CD4-positive, alpha-beta T cell treated with Interferon gamma for 1 hour (primary cell): ENCODE data around the gene FAM120A.

Source experiments
- DNase-seq: peaks from one replicate; pipeline ENCODE4 v3.0.0-alpha.2; 2020

Gene FAM120A

DNA sequence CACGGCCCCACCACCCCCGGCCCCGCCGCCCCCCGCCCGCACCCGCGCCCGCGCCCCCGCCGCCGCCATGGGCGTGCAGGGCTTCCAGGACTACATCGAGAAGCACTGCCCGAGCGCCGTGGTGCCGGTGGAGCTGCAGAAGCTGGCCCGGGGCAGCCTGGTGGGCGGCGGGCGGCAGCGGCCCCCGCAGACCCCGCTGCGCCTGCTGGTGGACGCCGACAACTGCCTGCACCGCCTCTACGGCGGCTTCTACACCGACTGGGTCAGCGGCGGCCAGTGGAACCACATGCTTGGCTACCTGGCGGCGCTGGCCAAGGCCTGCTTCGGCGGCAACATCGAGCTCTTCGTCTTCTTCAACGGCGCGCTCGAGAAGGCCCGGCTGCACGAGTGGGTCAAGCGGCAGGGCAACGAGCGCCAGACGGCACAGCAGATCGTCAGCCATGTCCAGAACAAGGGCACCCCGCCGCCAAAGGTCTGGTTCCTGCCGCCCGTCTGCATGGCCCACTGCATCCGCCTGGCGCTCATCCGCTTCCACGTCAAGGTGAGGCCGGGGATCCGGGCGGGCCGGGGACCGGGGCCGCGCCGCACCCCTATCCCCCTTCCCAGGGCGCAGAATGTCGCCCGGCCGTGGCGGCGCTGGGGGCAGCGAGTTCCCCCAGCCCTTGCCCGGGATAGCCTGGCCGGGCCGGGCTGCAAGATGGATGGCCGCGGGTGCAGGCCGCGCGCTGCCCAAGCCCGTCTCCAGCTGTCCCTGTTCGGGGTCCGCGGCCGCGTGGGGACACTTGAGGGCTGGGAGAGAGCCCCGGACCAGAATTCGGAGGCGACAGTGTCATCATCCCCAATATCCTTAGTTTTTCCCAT, 594 bp downstream of the FAM120A start:
- peak; percentile 14 for DNase-seq

DNA sequence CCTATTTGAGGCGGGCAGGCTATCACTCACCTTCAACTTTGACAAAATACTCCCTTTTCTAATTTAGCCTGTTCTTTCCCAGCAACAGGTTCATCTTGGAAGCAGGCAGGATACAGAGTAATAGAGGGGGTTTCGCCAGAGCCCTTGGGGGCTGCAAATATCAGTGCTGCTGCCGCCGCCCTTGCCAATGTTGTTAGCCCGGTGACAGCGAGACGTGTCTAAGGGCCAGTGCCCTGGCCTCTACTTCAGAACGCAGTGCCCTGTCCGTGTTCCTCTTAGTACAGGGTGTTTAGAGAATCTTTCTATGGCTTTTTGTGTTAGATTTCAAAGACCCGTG, 1.2 kb downstream of the FAM120A start:
- DNase-seq, result no peak

DNA sequence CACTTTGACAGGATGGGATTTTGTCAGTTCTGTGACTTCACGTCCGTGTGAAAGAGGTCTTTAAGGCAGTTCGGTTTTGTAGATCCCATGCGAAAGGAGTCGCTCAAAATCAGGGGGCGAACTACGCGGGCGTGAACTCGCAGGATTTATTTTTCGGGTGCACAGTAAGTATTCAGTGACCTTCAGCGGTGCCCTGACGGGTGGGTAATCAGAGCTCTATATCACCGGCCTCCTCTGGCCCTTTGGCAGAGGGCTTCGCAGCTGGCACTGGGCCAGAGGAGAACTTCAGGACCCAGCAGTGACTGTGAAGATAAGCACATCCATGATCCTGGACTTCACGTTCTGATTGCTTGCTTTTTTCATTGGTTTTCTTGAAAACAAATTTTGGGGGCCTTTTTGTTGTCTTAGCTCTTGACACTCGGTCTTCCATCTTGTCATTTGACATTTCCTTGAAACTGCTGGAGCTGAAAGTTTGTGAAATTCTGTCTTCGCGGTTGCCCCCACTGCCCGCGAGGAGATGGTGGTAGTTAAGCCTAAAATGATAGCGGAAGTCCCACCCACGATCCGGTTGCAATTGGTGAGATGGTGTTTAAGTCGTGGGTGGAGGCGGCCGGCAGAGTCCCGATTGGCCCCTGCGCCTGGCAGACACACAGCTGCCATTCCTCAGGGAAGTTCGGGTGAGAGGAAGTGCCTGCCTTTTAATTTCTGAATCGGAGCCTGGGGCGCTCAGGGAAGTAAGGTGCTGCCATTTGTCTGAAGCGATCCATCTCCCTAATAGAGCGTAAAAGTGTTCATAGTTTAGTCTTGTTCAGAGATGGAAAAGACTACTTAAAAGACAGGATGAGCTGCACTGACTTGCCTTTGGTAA, 1.8 kb downstream of the FAM120A start, which contains the start of gene FAM120AOS:
TSS of gene FAM120AOS (minus strand) at position 535 of the 868 bp plus-strand sequence. CDS start 872 bp downstream, outside the sequence.
- DNase-seq, result peak; percentile 81

DNA sequence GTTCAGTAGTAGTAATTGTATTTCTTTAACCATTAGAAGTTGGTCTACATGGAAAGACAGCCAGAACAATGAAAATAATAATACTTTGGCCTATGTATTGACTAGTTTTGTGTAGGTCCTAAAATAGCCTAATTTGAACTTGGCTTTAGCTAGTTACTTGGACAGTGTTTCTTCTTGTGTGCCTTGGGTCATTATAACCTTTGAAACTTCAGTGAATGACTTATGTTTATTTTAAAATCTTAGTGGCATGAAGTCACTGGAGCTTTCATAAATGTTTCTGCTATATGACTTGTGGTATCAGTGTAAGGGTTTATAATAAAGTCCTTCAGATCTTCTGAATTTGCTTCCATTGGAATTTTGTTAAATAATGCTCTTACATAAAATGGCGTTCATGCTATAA, 4.5 kb downstream of the FAM120A start:
- no peak for DNase-seq

DNA sequence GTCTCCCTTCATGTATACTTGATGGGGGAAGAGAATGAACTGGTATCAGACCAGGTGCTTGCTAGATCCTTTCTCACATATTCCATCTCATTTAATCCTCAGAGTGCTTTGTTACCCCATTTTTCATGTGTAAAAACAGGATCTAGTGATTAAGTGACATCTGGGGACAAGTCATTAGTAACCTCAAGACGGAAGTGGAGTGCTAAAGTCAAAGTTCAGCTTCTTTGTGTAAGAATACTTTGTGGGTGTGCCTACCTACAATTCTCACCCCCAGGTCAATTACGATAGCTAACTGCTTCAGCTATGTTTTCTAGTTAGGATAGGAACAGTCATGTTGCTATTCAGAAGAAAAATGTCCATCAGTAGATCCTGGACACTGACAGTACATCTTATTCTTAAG, 5.0 kb downstream of the FAM120A start:
- no peak for DNase-seq

DNA sequence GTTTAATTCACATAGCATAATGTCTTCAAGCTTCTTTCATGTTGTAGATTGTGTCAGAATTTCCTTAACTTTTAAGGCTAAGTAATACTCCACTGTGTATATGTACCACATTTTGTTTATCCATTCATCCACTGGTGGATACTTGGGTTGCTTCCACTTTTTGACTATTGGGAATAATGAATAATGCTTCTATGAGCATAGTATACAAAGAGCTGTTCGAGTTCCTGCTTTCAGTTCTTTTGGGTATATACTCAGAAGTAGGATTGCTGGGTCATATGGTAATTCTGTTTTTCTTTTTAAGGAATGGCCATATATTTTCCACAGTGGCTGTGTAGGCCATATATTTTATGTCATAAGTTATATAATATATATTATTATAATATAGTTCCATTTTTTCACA, 5.5 kb downstream of the FAM120A start:
- DNase-seq, result no peak

DNA sequence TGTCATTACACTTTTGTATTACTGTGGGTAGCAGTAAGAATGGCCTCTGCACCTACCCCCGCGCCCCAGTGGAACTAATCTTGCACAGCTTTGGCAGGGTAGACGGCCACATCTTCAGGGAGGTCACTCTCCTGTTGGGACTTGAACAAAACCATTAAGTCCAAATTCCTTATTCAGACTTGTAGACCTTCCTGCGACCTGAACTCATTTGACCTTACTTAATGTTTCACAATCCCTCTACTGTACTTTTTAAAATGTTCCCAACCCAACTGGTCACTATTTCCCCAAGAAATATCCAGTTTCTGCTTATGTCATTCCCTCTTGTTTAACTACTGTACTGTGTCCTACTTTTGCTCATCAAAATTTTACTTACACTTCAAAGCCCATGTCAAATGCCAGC, 7.2 kb downstream of the FAM120A start:
- no peak for DNase-seq

DNA sequence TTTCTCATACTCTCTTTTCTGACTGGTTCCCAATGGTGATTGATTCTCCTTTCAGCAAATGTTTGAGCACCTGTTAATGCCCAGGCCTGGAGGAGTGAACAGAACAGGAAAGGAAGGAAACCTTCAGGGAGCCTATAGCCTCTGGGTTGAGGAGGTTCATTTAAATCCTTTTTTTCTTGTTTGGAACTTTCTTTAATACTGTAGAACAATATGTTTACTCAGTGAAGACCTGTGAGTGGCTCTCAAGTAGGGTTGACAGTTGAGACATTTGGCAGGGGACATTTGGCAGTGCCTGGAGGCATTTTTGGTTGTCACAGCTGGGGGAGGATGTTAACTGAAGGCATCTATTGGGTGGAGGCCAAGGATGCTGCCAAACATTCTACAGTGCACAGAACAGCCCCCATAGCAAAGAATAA, 8.0 kb downstream of the FAM120A start:
- no peak for DNase-seq

DNA sequence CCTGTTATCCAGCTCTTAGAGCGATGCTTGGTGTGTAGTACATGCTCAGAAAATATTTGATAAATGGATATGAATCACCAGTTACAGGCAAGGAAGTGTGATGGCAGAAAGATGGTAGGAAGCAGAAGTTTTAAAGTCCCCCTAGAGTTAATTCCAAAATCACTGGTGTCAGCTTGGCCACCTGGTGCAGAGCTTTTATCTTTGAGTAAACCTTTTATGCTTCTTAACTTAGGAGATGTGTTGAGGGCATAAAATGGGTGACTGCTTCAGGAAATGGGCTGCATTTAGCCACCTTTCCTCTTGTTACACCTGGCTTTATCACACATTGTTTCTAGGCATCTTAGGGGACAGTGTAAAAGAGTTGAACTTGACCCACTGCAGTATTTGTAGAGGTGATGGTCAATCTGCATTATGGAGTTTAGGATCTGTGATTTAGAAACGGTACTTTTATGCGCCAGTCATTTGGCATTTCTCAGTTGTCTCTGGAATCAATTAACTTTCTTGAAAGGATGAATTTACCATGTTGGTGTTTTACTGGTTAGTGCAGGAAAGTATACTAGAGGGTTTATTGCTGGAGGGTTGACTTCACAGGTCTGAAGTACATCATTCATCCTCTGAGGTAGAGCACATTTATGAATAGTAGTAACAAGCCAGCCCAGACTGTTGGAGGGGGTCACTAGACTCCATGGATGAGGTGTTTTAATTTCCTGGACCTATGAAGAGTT, 9.4 kb downstream of the FAM120A start:
- DNase-seq, result no peak

DNA sequence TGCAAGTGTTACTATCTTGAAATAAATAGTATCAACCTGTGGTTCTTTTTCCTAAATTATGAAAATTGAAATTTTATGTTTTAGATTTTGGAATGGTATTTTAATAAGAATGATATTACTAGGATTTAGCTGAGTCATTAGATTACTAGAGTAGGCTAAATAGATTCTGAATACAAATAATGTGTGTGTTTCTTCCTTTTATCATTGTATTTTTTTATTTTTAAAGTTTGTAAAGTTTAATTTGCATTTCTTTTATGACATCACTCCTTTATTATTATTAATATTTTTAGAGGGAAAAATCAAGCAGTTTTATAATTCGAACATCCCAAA, 9.9 kb downstream of the FAM120A start:
- no peak for DNase-seq

DNA sequence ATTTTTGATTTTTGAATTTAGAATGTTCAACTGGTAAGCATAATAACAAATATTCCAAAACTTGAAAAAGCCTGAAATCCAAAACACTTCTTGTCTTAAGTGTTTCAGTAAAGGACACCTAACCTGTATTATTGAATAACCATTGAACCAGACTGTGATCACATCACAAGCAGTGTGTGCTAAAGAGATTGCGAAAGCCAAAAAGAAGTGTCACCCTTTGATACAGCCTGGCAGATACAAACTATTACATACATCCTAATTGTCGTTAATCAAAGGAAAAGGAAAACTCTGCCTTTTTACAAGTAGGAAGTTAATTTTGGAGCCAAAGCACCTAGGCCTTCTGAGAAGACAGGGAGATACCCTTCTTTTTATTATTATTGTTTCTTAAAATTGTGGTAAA, 10.3 kb downstream of the FAM120A start:
- no peak for DNase-seq

DNA sequence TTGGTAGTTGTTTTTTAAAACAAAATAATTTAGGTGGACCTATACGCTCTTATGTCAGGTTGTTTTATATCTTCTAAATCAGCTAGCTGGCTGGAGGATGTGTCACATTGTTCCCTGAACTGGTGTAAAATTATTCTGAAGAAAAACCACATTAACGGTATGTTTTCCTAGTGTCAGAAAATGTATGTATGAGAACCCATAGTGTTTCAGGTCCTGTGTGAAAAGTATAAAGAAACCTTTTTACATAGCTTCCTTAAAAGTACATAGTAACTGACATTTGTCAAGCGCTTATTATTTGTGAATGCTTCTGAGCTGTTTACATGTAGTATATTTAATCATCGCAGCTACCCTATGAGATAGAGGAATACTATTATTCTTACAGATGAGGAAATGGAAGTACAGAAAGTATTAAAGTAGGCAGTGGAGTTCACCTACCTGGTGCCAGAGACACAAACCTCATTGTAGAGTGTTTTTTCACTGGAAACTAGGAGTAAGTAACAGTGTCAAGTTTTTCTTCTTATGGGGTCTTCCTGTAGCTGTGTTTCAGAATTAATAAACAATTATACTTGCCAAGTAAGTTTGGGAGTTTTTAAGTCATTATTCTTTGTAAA, 12.3 kb downstream of the FAM120A start:
- DNase-seq, result no peak

DNA sequence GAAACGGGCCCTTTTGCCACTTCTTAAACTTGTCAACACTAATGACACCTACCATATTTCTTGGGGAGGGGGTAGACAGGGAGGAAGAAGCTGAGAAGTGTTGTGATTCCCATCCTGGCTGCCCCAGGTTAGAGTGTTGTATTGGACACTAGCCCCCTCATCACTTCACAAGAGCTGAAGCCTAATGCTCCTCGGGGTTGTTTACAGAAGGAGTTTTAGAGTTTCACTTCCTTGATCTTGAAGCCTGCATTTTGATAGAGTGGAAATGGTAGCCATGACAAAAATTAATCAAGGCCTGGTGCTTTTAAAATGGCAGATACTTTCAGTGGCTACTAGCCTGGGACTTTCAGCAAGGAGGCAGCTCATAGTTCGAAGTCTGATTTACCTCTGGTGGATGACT, 12.9 kb downstream of the FAM120A start:
- no peak for DNase-seq

DNA sequence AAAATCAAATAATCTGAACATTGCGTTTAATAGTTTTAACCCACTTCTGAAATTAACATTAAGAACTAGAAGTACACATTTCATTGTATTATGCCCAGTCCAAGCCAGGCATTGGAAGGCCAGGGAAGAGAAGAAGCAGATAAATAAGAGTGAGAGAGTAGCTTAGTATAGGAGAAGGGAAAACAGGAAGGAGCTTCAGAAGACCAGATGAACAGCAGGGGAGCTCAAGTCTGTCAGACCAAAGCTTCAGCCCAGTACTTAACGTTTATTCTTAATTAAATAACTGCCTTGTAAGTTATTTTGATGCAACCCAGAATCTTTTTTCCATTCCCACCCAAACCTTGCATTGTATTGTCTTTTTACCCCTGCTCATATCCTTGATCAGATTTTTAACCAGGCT, 13.4 kb downstream of the FAM120A start:
- no peak for DNase-seq

DNA sequence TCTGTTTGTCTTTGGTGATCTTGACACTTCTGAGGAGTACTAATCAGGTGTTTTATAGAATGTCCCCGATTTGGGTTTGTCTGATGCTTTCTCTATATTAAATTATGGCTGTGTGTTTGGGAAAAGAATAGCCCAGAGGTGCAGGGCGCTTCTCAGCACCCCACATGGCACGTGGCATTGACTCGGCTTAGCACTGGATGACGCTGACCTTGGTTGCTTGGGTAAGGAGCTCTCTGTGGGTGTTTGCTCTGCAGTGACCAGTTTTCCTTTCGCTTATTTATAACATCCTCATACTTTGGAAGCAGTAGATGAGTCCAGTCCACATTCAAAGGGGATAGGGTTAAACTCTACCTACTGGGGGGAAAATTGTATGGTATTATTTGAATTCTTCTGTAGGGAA, 14.4 kb downstream of the FAM120A start:
- DNase-seq, result no peak

DNA sequence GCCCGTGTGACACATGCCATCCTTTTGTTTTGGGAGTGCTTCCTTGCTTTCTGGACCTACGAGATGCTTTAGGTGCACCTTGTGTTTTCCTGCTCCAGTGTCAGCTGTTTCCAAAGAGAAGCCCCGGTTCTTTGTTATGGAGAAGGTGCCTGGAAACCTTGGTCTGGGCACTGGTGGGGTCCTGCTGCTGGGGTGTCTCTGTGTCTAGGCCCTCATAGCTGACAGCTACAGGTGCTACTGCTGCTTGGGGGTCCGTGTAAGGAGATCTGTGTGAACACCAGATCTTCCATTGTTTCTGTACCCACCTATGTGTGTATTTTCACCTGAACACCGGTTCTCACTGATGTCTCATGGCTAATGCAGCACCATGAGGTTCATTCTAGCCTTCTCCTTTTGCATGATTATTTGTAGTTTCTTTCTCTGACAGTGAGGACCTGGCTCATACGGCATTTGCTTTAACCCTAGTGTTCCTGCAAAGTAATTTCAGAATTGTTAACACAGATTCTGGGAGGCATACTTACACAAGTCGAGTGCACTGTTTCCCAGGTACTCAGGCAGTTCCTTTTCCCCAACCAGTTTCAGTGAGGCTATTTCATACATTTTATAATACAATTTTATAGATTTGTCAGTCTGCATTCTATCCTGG, 15.1 kb downstream of the FAM120A start:
- no peak for DNase-seq

DNA sequence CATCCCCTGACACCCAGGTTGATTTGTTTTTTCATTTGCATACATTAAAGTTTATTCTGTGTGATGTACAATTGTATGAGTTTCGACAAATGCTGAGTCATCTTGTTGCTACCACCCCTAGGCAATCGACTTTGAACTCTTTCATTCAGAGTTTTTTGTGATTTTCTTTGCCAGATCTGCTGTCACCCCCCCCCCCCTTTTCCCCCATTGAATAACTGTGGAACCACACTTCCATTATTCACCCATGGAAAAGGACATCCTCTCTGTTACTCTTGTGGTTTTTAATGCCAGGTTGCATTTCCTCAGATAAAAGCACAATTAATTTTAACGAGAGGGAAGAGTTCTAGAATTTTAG, 15.6 kb downstream of the FAM120A start:
- DNase-seq, result no peak

DNA sequence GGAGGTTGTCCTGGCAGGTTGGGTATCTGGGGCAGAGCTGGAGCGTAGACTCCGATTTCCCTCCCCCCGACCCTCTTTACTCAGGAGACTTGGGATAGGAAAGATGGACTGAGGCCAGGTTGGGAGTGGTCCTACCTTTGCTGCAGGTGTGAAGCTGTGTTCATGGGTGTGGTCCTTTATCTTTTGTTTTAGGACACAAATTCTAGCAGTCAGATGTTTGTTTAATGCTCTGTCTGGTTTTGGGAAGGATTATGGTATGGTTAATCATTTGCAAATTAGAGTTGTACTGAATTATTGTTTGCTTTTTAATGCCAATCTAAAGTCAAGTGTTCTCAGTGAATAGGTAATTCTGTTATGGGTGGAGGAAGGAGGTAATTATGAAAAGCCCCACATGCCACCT, 16.0 kb downstream of the FAM120A start:
- DNase-seq, result no peak

DNA sequence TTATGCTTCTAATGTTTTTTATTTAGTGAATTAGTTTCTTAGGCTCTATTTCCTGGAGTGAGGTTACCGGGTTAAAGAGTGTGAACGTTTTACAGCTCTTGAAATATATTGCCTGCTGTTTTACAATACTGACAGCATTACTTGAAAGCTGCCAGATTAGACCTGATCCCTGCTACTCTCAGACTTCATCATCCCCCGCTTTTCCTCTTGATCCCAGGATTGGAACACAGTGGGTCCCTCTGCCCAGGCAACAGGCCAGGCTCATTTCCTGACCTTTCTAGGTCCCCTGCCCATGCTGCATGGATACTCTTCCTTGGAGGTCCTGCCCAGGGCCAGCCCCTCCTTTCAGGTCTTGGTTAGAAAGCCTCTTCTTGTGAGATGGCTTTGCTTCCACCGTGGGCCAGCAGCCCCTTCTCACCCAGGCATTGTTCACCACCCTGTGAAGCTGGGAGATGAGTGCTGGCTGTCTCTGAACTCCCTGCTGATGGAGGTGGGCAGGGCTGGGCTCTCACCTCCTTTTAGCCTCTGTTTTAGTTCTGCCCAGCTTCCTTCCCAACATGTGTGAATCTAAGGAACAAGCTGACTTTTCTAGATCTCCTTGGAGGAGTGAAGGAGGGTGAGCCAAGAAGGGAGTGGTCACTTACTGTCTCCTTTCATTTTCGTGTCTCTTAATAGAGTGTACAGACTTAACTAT, 17.4 kb downstream of the FAM120A start:
- DNase-seq, result no peak

DNA sequence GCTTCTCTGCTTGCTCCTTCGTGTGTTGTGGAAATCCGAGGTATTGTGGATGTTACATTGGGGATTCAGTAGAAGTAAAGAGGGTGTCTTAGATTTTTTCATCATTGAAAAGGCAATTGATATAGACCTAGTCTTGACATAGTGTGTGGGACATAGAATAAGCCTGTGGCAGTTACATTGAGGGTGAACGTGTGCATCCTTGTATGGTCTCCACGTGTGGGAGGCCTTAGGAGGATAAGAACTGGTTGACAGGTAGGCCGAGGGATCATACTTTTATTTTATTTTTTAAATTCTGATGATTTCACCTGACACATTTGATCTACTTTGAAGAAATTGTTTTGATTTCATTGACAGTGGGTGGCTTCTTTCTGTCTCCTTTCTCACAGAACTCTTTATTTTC, 18.9 kb downstream of the FAM120A start:
- no peak for DNase-seq

DNA sequence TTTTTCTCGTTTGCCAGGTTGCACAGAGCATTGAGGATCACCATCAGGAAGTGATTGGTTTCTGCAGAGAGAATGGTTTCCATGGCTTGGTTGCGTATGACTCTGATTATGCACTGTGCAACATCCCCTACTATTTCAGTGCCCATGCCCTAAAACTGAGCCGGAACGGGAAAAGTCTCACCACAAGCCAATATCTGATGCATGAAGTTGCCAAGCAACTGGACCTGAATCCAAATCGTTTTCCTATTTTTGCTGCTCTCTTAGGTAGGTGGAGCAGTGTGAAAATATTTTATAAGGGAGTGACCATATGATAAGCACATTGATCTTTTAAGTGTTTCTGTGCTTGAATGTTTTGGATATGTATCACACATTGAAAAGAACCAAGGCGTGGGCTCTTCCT, 19.6 kb downstream of the FAM120A start:
- no peak for DNase-seq

DNA sequence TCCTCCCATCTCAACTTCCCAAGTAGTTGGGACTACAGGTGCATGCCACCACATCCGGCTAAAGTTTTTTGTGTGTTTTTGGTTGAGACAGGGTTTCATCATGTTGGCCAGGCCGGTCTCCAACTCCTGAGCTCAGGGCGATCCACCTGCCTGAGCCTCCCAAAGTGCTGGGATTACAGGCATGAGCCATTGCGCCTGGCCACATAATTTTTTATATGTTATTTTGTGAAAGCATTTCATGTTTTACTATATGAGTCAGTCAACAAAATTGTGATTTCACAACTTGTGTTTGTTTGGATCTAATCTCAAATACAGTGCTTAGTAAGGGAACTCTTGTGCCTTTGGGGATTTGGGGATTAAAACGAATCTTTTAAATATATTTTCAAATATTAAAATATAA, 21.9 kb downstream of the FAM120A start:
- DNase-seq, result no peak
